Amygdala (tissue), 56 donors: ENCODE measurements around the gene TSPAN5.
A peak's percentile ranks its signal among the peaks of the same experiment; 100 is the strongest.
"Not testable (repeated sequence)": the region's sequence is repeated elsewhere in the genome, so short reads cannot be mapped to it uniquely, and the experiment has no call there.

Source experiments
- DNase-seq, 56 donors: peaks; one replicate each; lab custom pipeline; 2025; lab: John Stamatoyannopoulos, UW

The TSPAN5 gene

GRCh38 chr4:98565681-98566301 lies 92.6 kb downstream of the TSPAN5 start:
- DNase-seq = peak in 7 of 56 donors; percentile 6 to 65 (median 37)

GRCh38 chr4:98564852-98565251 lies 93.6 kb downstream of the TSPAN5 start:
- DNase-seq = peak in 17 of 56 donors; percentile 7 to 51 (median 24)

- no peak for DNase-seq
Measured at GRCh38 chr4:98560321-98560720, 98.1 kb downstream of the TSPAN5 start.

- no peak for DNase-seq
Measured at GRCh38 chr4:98558471-98559169, 99.8 kb downstream of the TSPAN5 start.

GRCh38 chr4:98557194-98557892 lies 101.1 kb downstream of the TSPAN5 start:
- DNase-seq = peak in 3 of 56 donors; percentile 14 to 83 (median 26)

- no peak for DNase-seq
Measured at GRCh38 chr4:98556451-98556850, 102.0 kb downstream of the TSPAN5 start.

GRCh38 chr4:98555798-98556445 lies 102.5 kb downstream of the TSPAN5 start:
- no peak for DNase-seq

GRCh38 chr4:98546910-98547594 lies 111.4 kb downstream of the TSPAN5 start:
- DNase-seq = peak in 28 of 56 donors; percentile 5 to 59 (median 33)

GRCh38 chr4:98544818-98545414 lies 113.5 kb downstream of the TSPAN5 start:
- DNase-seq = no peak

GRCh38 chr4:98544141-98544817 lies 114.1 kb downstream of the TSPAN5 start:
- no peak for DNase-seq

- no peak for DNase-seq
Measured at GRCh38 chr4:98542011-98542410, 116.4 kb downstream of the TSPAN5 start.

GRCh38 chr4:98540803-98541202 lies 117.6 kb downstream of the TSPAN5 start:
- no peak for DNase-seq

- DNase-seq = no peak
Measured at GRCh38 chr4:98539741-98540140, 118.7 kb downstream of the TSPAN5 start.

GRCh38 chr4:98539299-98539698 lies 119.1 kb downstream of the TSPAN5 start:
- no peak for DNase-seq

GRCh38 chr4:98536631-98537030 lies 121.8 kb downstream of the TSPAN5 start:
- no peak for DNase-seq

GRCh38 chr4:98534146-98534545 lies 124.3 kb downstream of the TSPAN5 start:
- not testable (repeated sequence) for DNase-seq

- DNase-seq = no peak
Measured at GRCh38 chr4:98530572-98530971, 127.8 kb downstream of the TSPAN5 start.

- no peak for DNase-seq
Measured at GRCh38 chr4:98529970-98530569, 128.3 kb downstream of the TSPAN5 start.

GRCh38 chr4:98528882-98529281 lies 129.5 kb downstream of the TSPAN5 start:
- DNase-seq = no peak
